H9 (cell line): Measurements from ENCODE around the gene UBP1. TPM values are rescaled to one million over a fixed set of nuclear protein-coding genes. Genes with fewer than 3 reads are reported as not detected.
"Not testable (repeated sequence)": the region's sequence is repeated elsewhere in the genome, so short reads cannot be mapped to it uniquely, and the experiment has no call there.

Experiments
- DNase-seq: peaks from one replicate; pipeline ENCODE4 v3.0.0-alpha.2; 2017
- H2AFZ ChIP-seq: one replicate; pipeline ENCODE4 v1.6.1; 2013; ENCODE audit warnings: mild to moderate bottlenecking, low read length, control low read depth, moderate library complexity
- H2AK5ac ChIP-seq: 2 replicates; pipeline ENCODE4 v1.6.1; 2013; ENCODE audit warnings: low read length, control low read depth, mixed read lengths; ENCODE audit not compliant: insufficient read length
- H2BK120ac ChIP-seq: one replicate; pipeline ENCODE4 v1.6.1; 2013; ENCODE audit warnings: low read depth, mild to moderate bottlenecking, low read length, control low read depth, inconsistent platforms; ENCODE audit not compliant: poor library complexity, severe bottlenecking
- H2BK12ac ChIP-seq: 2 replicates; pipeline ENCODE4 v1.6.1; 2013; ENCODE audit warnings: low read length, control low read depth, mixed read lengths, low read depth; ENCODE audit not compliant: insufficient read length
- H2BK15ac ChIP-seq: 2 replicates; pipeline ENCODE4 v1.6.1; 2013; ENCODE audit warnings: low read depth, low read length, control low read depth
- H2BK20ac ChIP-seq: one replicate; pipeline ENCODE4 v1.6.1; 2013; ENCODE audit warnings: low read depth, mild to moderate bottlenecking, low read length, control low read depth, inconsistent platforms; ENCODE audit not compliant: poor library complexity, severe bottlenecking
- H2BK5ac ChIP-seq: 2 replicates; pipeline ENCODE4 v1.6.1; 2013; ENCODE audit warnings: low read length, control low read depth, mixed read lengths; ENCODE audit not compliant: insufficient read length
- H3K14ac ChIP-seq: 2 replicates; pipeline ENCODE4 v1.6.1; 2013; ENCODE audit warnings: low read length, control low read depth; ENCODE audit not compliant: insufficient read depth
- H3K18ac ChIP-seq: 2 replicates; pipeline ENCODE4 v1.6.1; 2013; ENCODE audit warnings: low read depth, mild to moderate bottlenecking, mixed read lengths, low read length, control low read depth; ENCODE audit not compliant: insufficient read length
- H3K23ac ChIP-seq: 2 replicates; pipeline ENCODE4 v1.6.1; 2013; ENCODE audit warnings: low read length, control low read depth, mixed read lengths, low read depth; ENCODE audit not compliant: insufficient read length
- H3K23me2 ChIP-seq: 2 replicates; pipeline ENCODE4 v1.6.1; 2013; ENCODE audit warnings: low read depth, mild to moderate bottlenecking, mixed read lengths, low read length, control low read depth; ENCODE audit not compliant: insufficient read length, poor library complexity, severe bottlenecking
- H3K27ac ChIP-seq: 2 replicates; pipeline ENCODE4 v1.5.1; 2013; ENCODE audit warnings: low read length, control low read depth, mixed read lengths, low read depth; ENCODE audit not compliant: insufficient read length
- H3K27me3 ChIP-seq: 2 replicates; pipeline ENCODE4 v1.6.1; 2013; ENCODE audit warnings: low read length, control low read depth, inconsistent platforms; ENCODE audit not compliant: insufficient read depth
- H3K4ac ChIP-seq: 2 replicates; pipeline ENCODE4 v1.6.1; 2013; ENCODE audit warnings: low read depth, mild to moderate bottlenecking, control low read depth, inconsistent platforms, low read length, moderate library complexity
- H3K4me1 ChIP-seq: 2 replicates; pipeline ENCODE4 v1.6.1; 2013; ENCODE audit warnings: low read length, control low read depth, inconsistent platforms; ENCODE audit not compliant: insufficient read depth
- H3K4me2 ChIP-seq: 2 replicates; pipeline ENCODE4 v1.6.1; 2013; ENCODE audit warnings: low read length, control low read depth, mixed read lengths; ENCODE audit not compliant: insufficient read length, insufficient read depth
- H3K56ac ChIP-seq: 2 replicates; pipeline ENCODE4 v1.6.1; 2013; ENCODE audit warnings: low read depth, mild to moderate bottlenecking, mixed read lengths, low read length, control low read depth; ENCODE audit not compliant: insufficient read length
- H3K79me1 ChIP-seq: 2 replicates; pipeline ENCODE4 v1.6.1; 2013; ENCODE audit warnings: low read depth, mild to moderate bottlenecking, moderate library complexity, low read length, control low read depth, inconsistent platforms; ENCODE audit not compliant: insufficient read depth, poor library complexity, severe bottlenecking
- H3K79me2 ChIP-seq: 2 replicates; pipeline ENCODE4 v1.6.1; 2013; ENCODE audit warnings: low read length, control low read depth, inconsistent platforms; ENCODE audit not compliant: insufficient read depth
- H3K9ac ChIP-seq: 2 replicates; pipeline ENCODE4 v1.6.1; 2013; ENCODE audit warnings: low read length, control low read depth, mixed read lengths; ENCODE audit not compliant: insufficient read length; ENCODE audit errors: extremely low read depth
- H3K9me3 ChIP-seq: one replicate; pipeline ENCODE4 v1.6.1; 2013; ENCODE audit warnings: low read depth, low read length, inconsistent platforms; ENCODE audit not compliant: control insufficient read depth
- H3T11ph ChIP-seq: one replicate; pipeline ENCODE4 v1.6.1; 2013; ENCODE audit warnings: mild to moderate bottlenecking, low read length, control low read depth, inconsistent platforms
- H4K20me1 ChIP-seq: one replicate; pipeline ENCODE4 v1.6.1; 2013; ENCODE audit not compliant: control insufficient read depth, insufficient read length, insufficient read depth
- H4K5ac ChIP-seq: 2 replicates; pipeline ENCODE4 v1.6.1; 2013; ENCODE audit warnings: low read depth, mild to moderate bottlenecking, mixed read lengths, low read length, control low read depth; ENCODE audit not compliant: insufficient read length
- H4K8ac ChIP-seq: replicated peaks from 2 replicates; pipeline ENCODE4 v1.6.1; 2013; ENCODE audit warnings: low read length, control low read depth, mixed read lengths, low read depth; ENCODE audit not compliant: insufficient read length
- H4K91ac ChIP-seq: 2 replicates; pipeline ENCODE4 v1.6.1; 2013; ENCODE audit warnings: low read depth, mild to moderate bottlenecking, moderate library complexity, mixed read lengths, low read length, control low read depth; ENCODE audit not compliant: insufficient read length
- H3K27ac Mint-ChIP-seq, 3 experiments: 2 replicates in 2 of 3; 3 replicates in 1 of 3; pipeline ENCODE4 v1.8.0; 2020 to 2021; ENCODE audit warnings: mixed read lengths in 3 of 3, mild to moderate bottlenecking in 1 of 3, moderate library complexity in 1 of 3
- H3K27me3 Mint-ChIP-seq: 2 replicates; pipeline ENCODE4 v1.8.0; 2021; ENCODE audit warnings: low read depth, mild to moderate bottlenecking, moderate library complexity, mixed read lengths
- H3K36me3 Mint-ChIP-seq, 3 experiments: 2 replicates in 2 of 3; 3 replicates in 1 of 3; pipeline ENCODE4 v1.8.0; 2020 to 2021; ENCODE audit warnings: low read depth in 3 of 3, mixed read lengths in 3 of 3; ENCODE audit not compliant: insufficient read depth in 1 of 3
- H3K4me1 Mint-ChIP-seq, 2 experiments: 2 replicates each; pipeline ENCODE4 v1.8.0; 2020; ENCODE audit warnings: mixed read lengths in 2 of 2
- H3K4me3 Mint-ChIP-seq, 2 experiments: 2 replicates in 1 of 2; 3 replicates in 1 of 2; pipeline ENCODE4 v1.8.0; 2020 to 2021; ENCODE audit warnings: mild to moderate bottlenecking in 2 of 2, mixed read lengths in 2 of 2, moderate library complexity in 1 of 2
- H3K9me3 Mint-ChIP-seq, 2 experiments: 2 replicates in 1 of 2; 3 replicates in 1 of 2; pipeline ENCODE4 v1.8.0; 2020; ENCODE audit warnings: mild to moderate bottlenecking in 2 of 2, mixed read lengths in 2 of 2, moderate library complexity in 1 of 2
- total RNA-seq: library from RNA; stranded (reverse); gene quantifications from 2 replicates; pipeline ENCODE4 v1.2.1, GENCODE V29; 2021
- TF ChIP-seq, protein P1 (sequence below): fragments of 200-600 bp; sonication (generic); conservative IDR thresholded peaks from 3 replicates; pipeline ENCODE4 v1.8.0; 2021; ENCODE audit warnings: antibody characterized with exemption, mild to moderate bottlenecking

Gene UBP1
- total RNA-seq, 1 experiment from 2014 or later: 103 TPM

DNA sequence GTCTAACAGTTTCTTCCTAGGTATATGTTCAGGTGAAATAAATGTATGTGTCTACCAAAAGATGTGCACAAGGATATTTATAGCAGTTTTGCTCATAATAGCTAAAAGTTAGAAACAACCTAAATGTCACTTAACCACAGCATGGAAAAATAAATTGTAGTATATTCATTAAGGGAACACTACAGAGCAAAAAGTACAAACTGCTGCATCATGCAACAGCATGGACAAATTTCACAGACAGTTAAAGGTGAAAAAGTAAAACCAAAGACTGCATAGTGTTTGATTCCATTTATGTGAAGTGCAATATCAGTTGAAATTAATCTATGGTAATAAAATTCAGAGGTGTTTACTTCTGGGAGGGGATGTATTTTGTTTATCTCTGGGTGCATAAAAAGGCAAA lies 100.4 kb downstream of the UBP1 start:
- no peaks in the 10 kb centered on the region for H3K4me1 ChIP-seq
- no peak overlapping the region for H3K14ac ChIP-seq
- H3K27ac Mint-ChIP-seq: no peak overlapping the region
- H3K56ac ChIP-seq: no peak overlapping the region
- H2AFZ ChIP-seq: no peak overlapping the region
- H3K27me3 Mint-ChIP-seq: no peaks in the 10 kb centered on the region
- no peaks in the 10 kb centered on the region for H3K27me3 ChIP-seq
- H3K4me1 Mint-ChIP-seq: peaks cover 7 to 8% of the 10 kb centered on the region in 2 experiments
- H2BK120ac ChIP-seq: no peak overlapping the region
- no peak overlapping the region for H3K23ac ChIP-seq
- no peak overlapping the region for H3K27ac ChIP-seq
- no peak overlapping the region for H4K5ac ChIP-seq
- no peak overlapping the region for H2BK12ac ChIP-seq
- no peaks in the 10 kb centered on the region for H3K23me2 ChIP-seq
- no peak overlapping the region for H3T11ph ChIP-seq
- H4K20me1 ChIP-seq: no peaks in the 10 kb centered on the region
- H4K8ac ChIP-seq: no peak overlapping the region
- H3K18ac ChIP-seq: no peak overlapping the region
- no peaks in the 10 kb centered on the region for H3K79me2 ChIP-seq
- no peak overlapping the region for H3K9ac ChIP-seq
- H2BK20ac ChIP-seq: no peak overlapping the region
- TF ChIP-seq, protein P1, sequence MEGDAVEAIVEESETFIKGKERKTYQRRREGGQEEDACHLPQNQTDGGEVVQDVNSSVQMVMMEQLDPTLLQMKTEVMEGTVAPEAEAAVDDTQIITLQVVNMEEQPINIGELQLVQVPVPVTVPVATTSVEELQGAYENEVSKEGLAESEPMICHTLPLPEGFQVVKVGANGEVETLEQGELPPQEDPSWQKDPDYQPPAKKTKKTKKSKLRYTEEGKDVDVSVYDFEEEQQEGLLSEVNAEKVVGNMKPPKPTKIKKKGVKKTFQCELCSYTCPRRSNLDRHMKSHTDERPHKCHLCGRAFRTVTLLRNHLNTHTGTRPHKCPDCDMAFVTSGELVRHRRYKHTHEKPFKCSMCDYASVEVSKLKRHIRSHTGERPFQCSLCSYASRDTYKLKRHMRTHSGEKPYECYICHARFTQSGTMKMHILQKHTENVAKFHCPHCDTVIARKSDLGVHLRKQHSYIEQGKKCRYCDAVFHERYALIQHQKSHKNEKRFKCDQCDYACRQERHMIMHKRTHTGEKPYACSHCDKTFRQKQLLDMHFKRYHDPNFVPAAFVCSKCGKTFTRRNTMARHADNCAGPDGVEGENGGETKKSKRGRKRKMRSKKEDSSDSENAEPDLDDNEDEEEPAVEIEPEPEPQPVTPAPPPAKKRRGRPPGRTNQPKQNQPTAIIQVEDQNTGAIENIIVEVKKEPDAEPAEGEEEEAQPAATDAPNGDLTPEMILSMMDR: no peak
- no peak overlapping the region for H2AK5ac ChIP-seq
- no peaks in the 10 kb centered on the region for H3K9me3 ChIP-seq
- H3K4ac ChIP-seq: no peak overlapping the region
- no peak overlapping the region for H2BK5ac ChIP-seq
- H3K4me3 Mint-ChIP-seq: no peak overlapping the region
- peaks cover 0 to under 1% (median 0%) of the 10 kb centered on the region in 3 experiments; a peak in 2 of 7 replicates for H3K36me3 Mint-ChIP-seq
- no peak overlapping the region for H3K4me2 ChIP-seq
- no peak for DNase-seq
- no peaks in the 10 kb centered on the region for H3K79me1 ChIP-seq
- peaks cover 1 to 9% of the 10 kb centered on the region in 2 experiments; a peak in 4 of 5 replicates for H3K9me3 Mint-ChIP-seq
- H2BK15ac ChIP-seq: no peak overlapping the region
- no peak overlapping the region for H4K91ac ChIP-seq

DNA sequence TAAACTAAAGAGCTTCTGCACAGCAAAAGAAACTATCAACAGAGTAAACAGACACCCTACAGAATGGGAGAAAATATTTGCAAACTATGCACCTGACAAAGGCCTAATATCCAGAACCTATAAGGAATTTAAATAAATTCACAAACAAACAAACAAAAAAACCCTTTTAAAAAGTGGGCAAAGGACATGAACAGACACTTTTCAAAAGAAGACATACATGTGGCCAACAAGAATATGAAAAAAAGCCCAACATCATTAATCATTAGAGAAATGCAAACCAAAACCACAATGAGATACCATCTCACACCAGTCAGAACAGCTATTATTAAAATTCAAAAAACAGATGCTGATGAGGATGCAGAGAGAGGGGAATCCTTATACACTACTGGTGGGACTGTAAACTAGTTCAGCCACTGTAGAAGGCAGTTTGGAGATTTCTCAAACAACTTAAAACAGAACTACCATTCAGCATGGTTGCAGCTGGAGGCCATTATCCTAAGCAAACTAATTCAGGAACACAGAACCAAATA lies 101.2 kb downstream of the UBP1 start:
- not testable (repeated sequence) for H3K9ac ChIP-seq, H3K4me3 Mint-ChIP-seq, H3K27me3 ChIP-seq, H3K79me2 ChIP-seq, H4K20me1 ChIP-seq, H3K36me3 Mint-ChIP-seq, H3K23me2 ChIP-seq, H2BK20ac ChIP-seq, H4K8ac ChIP-seq, H2AFZ ChIP-seq, H3K4ac ChIP-seq, H3K4me1 ChIP-seq, H3K27ac ChIP-seq, H2BK120ac ChIP-seq, H3K23ac ChIP-seq, H3K9me3 ChIP-seq, H3T11ph ChIP-seq, H2BK15ac ChIP-seq, H3K4me1 Mint-ChIP-seq, H3K27ac Mint-ChIP-seq, H2AK5ac ChIP-seq, DNase-seq, H3K18ac ChIP-seq, H4K5ac ChIP-seq, H3K79me1 ChIP-seq, H4K91ac ChIP-seq, H2BK5ac ChIP-seq, H3K14ac ChIP-seq, H2BK12ac ChIP-seq, H3K27me3 Mint-ChIP-seq, H3K4me2 ChIP-seq, H3K56ac ChIP-seq
- H3K9me3 Mint-ChIP-seq: peaks cover 9 to 15% of the 10 kb centered on the region in 2 experiments
